NCI-H146 (cell line): ENCODE data around the gene PYROXD2.
A peak's percentile ranks its signal among the peaks of the same experiment; 100 is the strongest.

Experiments used
- DNase-seq: peaks from one replicate; lab custom pipeline; 2025; lab: John Stamatoyannopoulos, UW

Gene PYROXD2

GRCh38 chr10:98414578-98414931 lies 427 bp downstream of the PYROXD2 start:
- no peak for DNase-seq

- peak; percentile 5 for DNase-seq
These were observed 3.2 kb downstream of the PYROXD2 start for GRCh38 chr10:98411768-98412167.

- no peak for DNase-seq
These were observed 3.8 kb downstream of the PYROXD2 start for GRCh38 chr10:98411166-98411565.

GRCh38 chr10:98410759-98411158 lies 4.2 kb downstream of the PYROXD2 start:
- DNase-seq = no peak

- no peak for DNase-seq
These were observed 4.7 kb downstream of the PYROXD2 start for GRCh38 chr10:98410135-98410743.

- no peak for DNase-seq
These were observed 6.2 kb downstream of the PYROXD2 start for GRCh38 chr10:98408799-98409198.

- DNase-seq = no peak
These were observed 7.2 kb downstream of the PYROXD2 start for GRCh38 chr10:98407744-98408241.

GRCh38 chr10:98407017-98407743 lies 7.8 kb downstream of the PYROXD2 start:
- no peak for DNase-seq

- DNase-seq = no peak
These were observed 9.6 kb downstream of the PYROXD2 start for GRCh38 chr10:98405422-98405821.

GRCh38 chr10:98404571-98405359 lies 10.2 kb downstream of the PYROXD2 start:
- no peak for DNase-seq

- DNase-seq = no peak
These were observed 11.0 kb downstream of the PYROXD2 start for GRCh38 chr10:98403812-98404504.

- no peak for DNase-seq
These were observed 11.9 kb downstream of the PYROXD2 start for GRCh38 chr10:98402931-98403718.

GRCh38 chr10:98402478-98402877 lies 12.5 kb downstream of the PYROXD2 start:
- no peak for DNase-seq

- DNase-seq = no peak
These were observed 14.5 kb downstream of the PYROXD2 start for GRCh38 chr10:98400482-98400881.

GRCh38 chr10:98399784-98400183 lies 15.2 kb downstream of the PYROXD2 start:
- no peak for DNase-seq

GRCh38 chr10:98397089-98397600 lies 17.8 kb downstream of the PYROXD2 start:
- no peak for DNase-seq

GRCh38 chr10:98396096-98397063 lies 18.6 kb downstream of the PYROXD2 start:
- no peak for DNase-seq

- DNase-seq = no peak
These were observed 20.0 kb downstream of the PYROXD2 start for GRCh38 chr10:98394851-98395440.

GRCh38 chr10:98391578-98391991 lies 23.4 kb downstream of the PYROXD2 start:
- DNase-seq = no peak

GRCh38 chr10:98391065-98391464 lies 23.9 kb downstream of the PYROXD2 start:
- no peak for DNase-seq
